IPS DF 4.7 (cell line): ENCODE measurements around the gene PRR15L.
"Not testable (repeated sequence)": the region's sequence is repeated elsewhere in the genome, so short reads cannot be mapped to it uniquely, and the experiment has no call there.

Experiments used
- DNase-seq: peaks from one replicate; pipeline ENCODE4 v3.0.0-alpha.2; 2013; ENCODE audit warnings: low spot score; ENCODE audit errors: extremely low read depth

Gene PRR15L

DNA sequence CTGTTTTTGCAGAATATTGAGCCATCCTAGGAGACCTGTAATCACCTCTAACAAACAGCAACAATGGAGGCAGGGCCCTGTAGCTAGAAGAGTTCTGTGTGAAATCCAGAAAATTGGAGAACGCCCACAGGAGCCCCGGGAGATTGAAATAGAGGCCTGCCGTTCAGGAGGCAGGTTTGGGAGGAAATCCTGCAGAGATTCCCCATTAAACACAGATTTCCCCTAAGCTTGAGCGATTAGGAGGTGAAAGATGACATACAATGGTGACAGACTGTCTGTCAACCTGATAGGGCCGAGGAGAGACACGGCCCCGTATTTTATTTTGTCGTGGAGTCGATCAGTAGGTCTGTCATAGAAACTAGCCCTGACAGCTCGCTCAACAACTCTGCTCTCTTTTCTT is 31.5 kb upstream of the PRR15L start:
- DNase-seq: no peak

DNA sequence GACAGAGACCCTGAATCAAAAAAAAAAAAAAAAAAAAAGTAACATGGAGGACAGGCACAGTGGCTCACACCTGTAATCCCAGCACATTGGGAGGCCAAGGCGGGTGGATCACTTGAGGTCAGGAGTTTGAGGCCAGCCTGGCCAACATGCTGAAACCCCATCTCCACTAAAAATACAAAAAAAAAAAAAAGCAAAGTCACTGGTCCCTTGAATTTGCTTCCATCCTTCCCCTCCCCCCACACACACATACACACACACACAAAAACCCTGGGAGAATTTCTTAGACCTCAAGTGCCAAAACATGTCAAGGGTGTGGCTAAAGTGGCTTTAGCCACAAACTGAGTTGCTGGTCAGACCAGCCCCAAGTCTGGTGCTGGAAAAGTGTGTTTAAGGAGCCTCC is 30.8 kb upstream of the PRR15L start:
- DNase-seq: not testable (repeated sequence)

DNA sequence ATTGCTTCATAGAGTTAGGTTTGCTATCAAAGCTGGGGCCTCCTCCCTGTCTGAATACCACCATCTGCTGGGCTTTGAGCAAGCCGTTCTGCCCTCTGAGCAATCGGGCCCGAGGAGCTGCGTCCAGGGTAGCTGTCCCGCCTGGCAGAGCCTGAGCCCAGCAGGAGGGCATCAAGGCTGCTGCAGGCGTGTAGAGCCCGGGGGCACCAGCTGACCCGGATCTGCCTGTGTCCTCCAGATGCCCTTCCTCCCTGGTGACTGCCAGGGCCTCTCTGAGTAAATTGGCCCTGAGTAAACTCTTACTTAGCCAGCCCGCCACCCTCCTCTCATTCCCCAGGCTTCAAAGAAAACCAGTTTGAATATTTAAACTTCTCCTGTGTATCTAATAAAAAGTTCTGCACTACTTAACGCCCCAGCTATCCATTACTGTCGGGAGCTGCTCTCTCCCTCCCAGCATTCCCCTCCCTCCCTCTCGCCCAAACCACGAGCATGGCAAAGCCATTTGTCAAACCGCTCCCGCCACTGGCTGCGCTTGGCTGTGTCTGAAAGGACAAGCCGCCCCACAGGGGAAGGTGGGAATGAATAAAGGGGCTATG is 29.7 kb upstream of the PRR15L start:
- no peak for DNase-seq

DNA sequence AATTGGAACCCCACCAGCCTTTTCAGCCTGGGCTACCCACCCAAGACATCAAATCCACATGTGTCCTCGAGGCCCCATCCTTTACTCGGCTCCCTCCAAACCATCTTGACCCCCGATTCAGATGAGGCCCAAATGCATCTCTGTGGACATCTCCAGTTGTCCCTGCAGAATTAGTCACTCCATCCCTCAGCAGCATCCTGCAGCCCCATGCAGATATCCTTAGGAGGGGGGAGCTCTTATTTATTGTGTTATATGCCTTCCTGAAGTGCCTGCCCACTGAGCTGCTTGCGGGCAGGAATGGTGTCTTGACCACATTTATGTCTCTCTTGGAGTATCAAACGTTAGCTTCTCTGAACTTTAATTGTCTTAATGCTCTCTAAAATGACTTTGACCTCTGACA is 28.8 kb upstream of the PRR15L start:
- DNase-seq: no peak

DNA sequence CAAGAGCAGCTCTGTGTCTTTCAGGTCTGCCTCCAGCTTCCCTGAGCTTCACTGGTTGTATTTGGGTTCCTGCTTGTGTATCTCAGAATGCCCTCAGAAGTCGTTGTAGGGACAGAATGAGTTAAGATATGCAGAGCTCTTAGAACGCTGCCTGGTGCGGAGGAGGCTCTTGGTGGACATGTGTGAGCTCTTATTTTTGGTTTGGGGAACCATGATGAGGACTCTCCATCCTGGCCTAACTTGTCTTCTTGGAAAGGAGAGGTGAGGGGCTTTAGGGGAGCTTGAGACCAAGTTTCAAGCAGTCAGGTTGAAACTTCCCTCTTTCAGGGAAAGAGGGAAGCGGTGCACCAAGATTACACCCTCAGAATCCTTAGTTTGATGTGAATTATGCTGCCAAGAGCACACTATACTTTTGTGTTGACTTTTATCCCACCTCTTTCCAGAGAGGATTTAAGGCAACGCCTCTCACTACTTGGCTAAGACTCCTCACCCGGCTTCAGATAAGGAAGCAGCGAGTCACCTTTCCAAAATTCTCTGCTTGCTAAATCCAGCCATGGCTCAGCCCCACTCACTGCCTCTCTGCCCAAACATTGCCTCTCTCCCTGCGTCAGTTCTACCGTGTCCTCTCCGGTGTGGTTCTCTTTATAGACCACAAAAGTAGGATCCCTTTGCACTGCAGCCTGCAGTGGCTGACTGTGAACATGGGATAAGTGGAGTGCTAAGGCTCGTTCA is 26.0 kb upstream of the PRR15L start:
- no peak for DNase-seq

DNA sequence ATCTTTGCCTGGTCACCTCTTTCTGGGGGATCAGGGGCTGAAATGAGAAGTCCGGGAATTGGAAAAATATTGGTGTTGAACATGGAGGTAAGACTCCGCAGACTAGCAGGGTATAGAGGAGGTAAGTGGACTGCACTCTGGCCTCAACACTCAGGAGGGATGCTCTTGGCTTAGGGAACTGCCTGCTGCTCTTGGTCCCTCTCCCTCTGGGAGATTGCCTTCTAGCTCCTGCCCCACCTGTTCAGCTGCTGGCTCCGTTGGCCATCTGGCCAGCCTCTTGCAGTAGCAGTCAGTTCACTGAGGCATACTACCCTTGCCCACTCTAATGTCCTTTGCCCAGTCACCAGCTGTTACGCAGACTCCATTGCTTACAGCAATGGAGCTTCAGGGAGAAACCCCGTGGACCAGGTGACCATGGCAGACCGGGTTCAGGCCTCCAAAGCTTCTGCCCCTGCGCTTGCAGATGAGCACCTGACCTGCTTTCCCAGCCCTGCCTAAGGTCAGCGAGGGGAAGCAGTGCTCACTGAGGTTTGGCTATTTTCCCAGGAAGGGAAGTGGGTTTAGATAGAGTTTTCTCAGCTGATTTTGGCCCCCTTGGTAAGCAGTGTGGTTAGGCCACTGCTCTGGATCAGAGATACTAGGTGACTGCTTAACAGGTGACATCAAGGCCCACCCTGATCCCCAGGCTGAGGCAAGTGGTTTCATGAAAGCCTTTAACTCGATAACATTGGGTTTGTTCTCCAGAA is 25.1 kb upstream of the PRR15L start:
- no peak for DNase-seq

DNA sequence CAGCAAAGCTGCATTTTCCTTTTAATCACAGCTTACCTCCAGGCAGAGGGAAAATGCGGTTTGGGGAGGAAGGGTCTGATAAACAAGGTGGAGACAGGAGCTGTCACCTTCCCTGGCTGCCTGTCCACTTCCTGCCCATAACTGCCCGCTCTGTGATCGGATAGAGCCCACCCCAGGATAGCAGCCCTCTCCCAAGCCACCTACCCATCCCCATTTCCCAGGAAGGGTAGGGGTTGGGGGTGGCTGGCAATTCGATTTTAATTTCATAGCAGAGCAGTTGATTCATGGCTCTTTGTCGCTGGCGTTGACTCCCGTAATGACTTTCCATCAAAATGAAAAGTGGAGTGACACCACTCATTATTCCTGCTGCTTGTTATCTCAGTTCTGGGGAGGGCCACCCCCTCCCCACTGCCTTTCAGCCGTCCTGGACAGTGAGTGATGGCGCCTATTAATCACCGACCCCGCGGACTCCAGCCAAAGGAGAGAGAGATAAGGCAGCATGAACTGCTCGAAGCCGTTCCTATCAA is 24.5 kb upstream of the PRR15L start:
- no peak for DNase-seq

DNA sequence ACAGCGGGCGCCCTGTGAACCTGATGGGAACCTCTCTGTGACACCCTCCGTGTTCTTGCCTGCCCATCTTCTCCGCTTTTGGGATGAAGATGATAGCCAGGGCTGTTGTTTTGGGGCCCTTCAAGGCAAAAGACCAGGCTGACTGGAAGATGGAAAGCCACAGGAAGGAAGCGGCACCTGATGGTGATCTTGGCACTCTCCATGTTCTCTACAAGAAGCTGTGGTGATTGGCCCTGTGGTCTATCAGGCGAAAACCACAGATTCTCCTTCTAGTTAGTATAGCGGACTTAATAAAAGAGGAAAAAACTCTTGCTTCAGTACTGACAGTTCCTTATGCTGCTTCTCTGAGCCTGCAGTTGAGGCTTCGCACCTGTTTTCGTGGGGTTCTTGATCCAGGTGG is 23.8 kb upstream of the PRR15L start:
- DNase-seq: no peak

DNA sequence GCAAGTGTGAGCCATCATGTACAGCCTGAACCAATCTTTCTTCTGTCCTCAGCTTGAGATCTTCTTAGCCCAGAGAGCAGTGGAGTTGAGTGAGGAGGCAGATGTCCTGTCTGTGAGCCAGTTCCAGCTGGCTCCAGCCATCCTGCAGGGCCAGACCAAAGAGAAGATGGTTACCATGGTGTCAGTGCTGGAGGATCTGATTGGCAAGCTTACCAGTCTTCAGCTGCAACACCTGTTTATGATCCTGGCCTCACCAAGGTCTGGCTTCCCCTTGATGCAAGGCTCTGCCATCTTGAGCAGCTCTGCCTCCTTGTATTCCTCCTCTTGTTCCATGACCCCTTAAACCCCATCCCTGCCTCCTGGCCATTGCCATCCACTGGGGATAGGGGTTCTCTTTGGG is 22.9 kb upstream of the PRR15L start:
- DNase-seq: no peak

DNA sequence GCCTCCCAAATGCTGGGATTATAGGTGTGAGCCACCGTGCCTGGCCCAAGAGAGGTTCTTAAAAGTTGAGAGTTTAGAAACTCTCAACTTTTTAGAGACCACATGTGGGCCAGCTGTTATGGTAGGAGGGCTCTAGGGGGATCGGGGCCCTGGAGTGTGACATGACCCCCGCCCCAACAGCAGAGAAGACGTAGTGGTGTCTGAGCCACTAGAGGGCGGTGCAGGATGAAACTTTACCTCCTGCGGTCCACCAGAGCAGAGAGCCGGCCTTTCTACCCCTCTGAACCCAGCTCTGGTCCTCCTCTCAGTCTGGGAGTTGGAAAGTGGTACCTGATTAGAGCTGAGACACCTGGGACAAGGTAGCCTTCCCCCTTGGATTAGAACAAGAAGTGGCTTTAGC is 20.6 kb upstream of the PRR15L start:
- no peak for DNase-seq

DNA sequence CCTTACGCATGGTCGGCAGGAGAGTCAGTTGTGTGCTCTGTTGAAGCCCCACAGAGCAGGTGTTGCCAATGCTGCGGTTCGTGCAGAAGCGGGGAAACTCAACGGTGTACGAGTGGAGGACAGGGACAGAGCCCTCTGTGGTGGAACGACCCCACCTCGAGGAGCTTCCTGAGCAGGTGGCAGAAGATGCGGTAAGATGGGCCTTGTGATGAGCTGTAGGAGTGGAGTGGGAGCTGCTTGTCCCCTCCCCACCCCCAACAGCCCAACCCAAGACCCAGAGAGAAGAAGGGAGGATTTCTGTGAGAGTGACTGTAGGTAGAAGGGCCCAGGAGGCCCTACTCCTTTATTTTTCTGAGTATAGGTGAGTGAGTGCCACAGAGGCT is 18.1 kb upstream of the PRR15L start:
- DNase-seq: no peak

DNA sequence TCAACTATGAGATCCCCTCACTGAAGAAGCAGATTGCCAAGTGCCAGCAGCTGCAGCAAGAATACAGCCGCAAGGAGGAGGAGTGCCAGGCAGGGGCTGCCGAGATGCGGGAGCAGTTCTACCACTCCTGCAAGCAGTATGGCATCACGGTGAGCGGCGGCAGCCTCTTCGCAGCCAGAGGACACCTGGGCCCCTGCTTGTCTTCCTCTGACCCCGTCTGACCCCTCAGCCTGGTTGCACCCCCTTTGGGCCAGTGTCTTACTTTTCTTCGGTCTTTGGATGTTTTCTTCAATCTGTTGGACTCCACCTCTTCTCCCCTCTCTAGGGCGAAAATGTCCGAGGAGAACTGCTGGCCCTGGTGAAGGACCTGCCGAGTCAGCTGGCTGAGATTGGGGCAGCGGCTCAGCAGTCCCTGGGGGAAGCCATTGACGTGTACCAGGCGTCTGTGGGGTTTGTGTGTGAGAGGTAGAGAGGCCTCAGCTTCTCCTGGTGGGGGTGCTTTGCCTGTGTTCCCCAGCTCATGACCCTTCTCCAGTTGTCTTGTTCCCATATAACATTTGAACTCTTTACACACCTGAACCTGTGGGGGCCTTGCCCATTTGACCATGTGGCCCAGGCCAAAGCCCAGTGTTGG is 17.6 kb upstream of the PRR15L start:
- no peak for DNase-seq

DNA sequence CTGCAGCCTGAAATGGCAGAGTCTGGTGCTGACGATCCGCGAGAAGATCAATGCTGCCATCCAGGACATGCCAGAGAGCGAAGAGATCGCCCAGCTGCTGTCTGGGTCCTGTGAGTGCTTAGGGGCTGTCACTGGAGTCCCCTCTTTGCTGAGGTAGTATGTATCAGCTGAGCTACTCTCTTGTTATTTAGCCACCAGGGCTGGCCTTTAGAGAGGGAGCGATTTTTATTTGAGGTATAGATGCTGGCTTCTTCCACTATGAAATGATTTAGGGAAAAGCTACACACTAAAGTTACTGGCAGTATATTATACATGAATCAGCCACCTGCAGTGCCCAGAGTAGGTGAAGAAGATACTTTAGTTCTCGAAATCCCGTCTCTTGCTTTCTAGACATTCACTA is 15.9 kb upstream of the PRR15L start:
- DNase-seq: no peak

DNA sequence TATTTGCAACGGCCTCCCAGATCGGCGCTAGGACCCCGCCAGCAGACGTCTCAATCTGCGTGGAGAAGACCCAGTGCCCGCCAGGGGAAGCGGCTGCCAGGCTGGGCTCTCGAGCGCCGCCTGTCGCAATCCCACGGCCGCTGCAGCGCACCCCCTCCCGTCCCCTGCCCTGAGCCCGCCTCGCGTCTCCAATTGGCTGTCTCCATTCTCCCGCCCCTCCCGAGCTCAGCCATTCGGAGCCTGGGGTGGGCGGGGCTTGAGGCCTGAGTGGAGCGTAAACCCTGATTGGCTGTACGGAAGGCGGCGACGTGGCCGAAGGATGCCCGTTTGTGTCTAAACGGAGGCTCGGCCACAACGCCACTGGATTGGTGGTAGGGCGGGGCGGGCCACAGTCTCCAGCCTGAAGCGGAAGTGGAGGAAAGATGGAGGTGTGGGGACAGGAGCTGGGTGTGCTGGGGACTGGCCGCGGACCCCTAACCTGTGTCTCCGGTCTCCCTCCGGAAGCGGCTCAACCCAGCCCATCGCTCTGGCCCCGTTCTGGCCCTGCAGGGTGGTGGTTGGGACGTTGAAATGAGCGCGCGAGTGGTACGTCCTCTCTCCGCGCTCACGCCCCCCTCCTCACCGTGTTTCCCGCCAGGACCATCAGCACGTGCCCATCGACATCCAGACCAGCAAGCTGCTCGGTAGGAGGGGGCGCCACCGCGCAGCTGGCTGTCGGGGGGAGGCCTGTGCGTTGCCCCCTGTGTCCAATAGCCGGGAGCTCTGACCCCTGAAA is 13.2 kb upstream of the PRR15L start, which contains the start of gene CDK5RAP3:
CDK5RAP3 (plus strand) TSS at position 389 of the 775 bp plus-strand sequence; CDS start at position 423, 34 bp downstream.
- DNase-seq: peak; percentile 93

DNA sequence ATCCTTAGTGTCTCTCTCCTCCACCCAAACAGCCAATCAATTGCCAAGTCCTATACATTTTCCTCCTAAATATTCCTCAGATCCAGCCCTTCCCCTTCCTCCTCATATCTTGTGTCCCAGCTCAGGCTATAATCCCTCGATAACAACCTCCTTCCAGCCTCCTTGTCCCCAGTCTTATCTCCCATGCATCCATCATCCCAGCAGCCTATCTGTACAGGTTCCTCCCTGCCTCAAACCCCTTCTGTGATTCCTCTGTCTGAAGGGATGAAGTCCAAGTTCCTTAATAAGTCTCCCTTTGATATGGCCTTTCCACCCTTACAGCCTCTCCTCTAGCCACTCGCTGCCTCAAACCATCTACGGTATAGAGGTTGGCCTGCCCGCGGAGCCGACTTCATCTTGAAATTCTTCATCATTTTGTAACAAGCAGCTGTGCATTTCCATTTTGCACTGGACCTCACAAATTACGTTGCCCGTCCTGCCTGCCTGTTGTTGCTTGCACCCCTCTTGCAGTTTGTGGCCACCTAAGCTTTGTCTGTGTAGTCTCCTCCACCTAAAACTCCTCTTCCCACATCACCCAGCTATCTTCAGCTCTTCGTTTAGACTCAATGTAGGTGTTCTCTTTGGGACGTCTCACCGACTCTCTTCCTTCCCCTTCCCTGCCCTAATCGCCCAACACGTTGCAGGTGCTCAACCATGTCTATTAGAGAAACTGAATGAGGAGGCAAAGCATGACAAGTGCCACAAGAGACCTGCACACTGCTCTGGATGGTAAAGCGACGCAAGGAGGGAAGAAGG is 12.4 kb upstream of the PRR15L start:
- no peak for DNase-seq

DNA sequence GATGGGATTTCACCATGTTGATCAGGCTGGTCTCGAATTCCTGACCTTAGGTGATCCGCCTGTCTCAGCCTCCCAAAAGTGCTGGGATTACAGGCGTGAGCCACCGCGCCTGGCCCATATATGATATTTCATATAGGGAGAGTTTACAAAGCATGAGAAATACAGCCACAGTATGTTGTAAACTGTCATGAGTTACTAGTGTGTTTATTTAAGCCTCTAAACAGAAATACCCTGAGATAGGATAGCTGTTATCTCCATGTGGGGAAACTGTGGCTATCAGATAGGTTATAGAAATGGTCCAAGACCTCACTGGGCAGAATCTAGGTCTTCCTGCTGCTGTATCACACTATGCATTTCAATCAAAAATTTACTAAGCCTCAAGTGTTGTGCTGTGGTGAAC is 11.2 kb upstream of the PRR15L start:
- DNase-seq: no peak

DNA sequence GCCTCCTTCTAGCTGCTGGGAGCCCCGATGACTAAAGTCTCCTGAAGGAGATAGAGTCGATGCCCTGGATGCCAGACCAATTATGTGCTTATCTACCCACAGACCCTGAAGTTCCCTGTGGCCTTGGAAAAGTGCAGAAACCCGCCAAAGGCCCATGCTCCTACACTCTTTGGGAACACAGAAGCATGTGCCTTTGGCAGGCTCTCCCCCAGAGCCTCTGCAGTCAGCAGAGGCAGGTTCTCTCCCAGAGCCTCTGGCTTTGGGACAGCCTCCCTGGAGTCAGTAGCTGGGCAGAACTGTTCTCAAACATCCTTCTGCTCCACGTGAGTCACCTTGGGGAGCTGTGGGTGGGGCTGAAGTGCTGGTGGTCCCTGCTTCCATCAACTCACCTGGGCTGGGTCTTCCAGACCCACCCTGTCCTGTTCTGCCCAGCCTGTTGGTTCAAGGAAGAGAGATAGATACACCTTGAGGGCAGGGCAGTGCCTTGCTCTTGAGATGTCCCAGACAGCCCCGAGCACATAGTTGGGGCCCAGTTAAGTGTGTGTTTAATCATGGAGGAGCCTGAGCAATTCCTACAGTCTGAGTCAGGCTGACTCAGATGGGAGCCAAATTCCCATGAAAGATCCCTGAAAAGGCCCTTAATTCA is 10.0 kb upstream of the PRR15L start:
- DNase-seq: no peak

DNA sequence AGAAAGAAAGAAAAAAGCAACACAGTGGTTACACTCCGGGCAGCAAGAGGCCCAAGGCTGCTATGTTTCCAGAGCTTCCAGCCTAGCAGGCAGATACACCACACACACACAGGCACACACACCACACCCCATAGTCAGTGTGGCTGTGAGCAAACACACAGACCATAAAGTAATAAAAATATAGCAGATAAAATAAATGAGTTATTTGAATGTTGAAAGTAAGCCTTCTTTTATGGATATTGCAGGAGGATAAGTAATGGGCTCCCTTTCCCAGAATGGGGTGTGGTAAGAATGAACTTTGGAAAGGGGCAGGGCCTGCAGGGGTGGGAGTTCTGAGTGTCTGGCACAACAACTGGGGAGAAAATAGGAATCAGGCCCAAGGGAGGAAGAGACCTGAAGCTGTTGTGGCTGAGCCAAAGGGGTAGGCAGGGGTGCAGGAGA is 8.4 kb upstream of the PRR15L start:
- DNase-seq: no peak

DNA sequence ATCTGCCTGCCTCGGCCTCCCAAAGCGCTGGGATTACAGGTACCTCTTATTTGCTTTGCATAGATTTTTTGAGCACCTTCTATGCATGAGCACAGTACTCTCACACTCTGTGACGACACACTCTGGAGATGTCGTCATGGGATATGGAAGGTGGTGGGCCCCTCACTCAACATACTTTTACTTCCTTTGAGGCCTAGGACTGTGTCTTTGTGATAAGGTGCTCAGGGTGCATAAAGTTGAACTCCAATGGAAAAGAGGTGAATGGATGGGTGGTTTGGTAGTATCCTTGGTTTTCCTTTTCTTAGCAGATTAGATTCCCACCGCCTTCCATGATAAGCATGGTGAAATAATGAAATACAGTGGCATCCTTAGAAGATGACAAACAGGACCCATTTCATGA is 7.2 kb upstream of the PRR15L start:
- DNase-seq: no peak

DNA sequence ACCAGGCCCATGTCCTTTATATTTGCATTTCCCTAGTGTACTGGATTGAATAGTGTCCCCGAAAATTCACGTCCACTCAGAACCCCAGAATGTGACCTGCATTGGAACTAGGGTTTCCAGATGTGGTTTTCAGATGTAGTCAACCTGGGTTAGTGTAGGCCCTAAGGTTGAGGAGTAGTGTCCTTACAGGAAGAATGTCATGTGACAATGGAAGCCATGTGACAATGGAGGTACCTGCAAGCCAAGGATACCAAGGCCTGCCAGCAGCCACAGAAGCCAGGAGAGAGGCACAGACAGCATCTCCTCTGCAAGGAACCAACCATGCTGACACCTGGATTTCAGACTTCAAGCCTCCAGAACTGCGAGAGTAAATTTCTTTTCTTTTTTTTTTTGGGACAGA is 5.2 kb upstream of the PRR15L start:
- no peak for DNase-seq
